Measurements from ENCODE around the gene GLCE. TPM values are rescaled to one million over a fixed set of nuclear protein-coding genes. Genes with fewer than 3 reads are reported as not detected.

GLCE gene
- total RNA-seq: 12.0 and 13.6 TPM in 2 replicates

GRCh38 chr15:69160141-69160993 is at the start of gene GLCE:
Gene GLCE, plus strand, starts transcription at chr15:69160635. Its CDS starts 95,172 bp downstream, at chr15:69255807.

GRCh38 chr15:69298697-69299441 is 138.4 kb downstream of the GLCE start, which contains the start of gene PAQR5:
Gene PAQR5, plus strand, starts transcription at chr15:69298912. Its CDS starts 61,169 bp downstream, at chr15:69360081.

Other genes starting within 250 kb of the GLCE start
- gene SPESP1, start 230.1 kb upstream of the GLCE start, total RNA-seq: 2.6 and 5.0 TPM in 2 replicates
- gene NOX5, start 145.9 kb upstream of the GLCE start, total RNA-seq: 0.49 and 0.65 TPM in 2 replicates
- 2.6 and 3.5 TPM in 2 replicates for gene PAQR5, start 138.3 kb downstream of the GLCE start, total RNA-seq